Stimulated activated CD4-positive, alpha-beta T cell treated with anti-CD3 and anti-CD28 coated beads, Interleukin-15, amount 100 ng/mL, for 24 hours (primary cell): ENCODE measurements around the gene TLX2.

Experiments
- DNase-seq: peaks from one replicate; pipeline ENCODE4 v3.0.0-alpha.2; 2020

The TLX2 gene

DNA sequence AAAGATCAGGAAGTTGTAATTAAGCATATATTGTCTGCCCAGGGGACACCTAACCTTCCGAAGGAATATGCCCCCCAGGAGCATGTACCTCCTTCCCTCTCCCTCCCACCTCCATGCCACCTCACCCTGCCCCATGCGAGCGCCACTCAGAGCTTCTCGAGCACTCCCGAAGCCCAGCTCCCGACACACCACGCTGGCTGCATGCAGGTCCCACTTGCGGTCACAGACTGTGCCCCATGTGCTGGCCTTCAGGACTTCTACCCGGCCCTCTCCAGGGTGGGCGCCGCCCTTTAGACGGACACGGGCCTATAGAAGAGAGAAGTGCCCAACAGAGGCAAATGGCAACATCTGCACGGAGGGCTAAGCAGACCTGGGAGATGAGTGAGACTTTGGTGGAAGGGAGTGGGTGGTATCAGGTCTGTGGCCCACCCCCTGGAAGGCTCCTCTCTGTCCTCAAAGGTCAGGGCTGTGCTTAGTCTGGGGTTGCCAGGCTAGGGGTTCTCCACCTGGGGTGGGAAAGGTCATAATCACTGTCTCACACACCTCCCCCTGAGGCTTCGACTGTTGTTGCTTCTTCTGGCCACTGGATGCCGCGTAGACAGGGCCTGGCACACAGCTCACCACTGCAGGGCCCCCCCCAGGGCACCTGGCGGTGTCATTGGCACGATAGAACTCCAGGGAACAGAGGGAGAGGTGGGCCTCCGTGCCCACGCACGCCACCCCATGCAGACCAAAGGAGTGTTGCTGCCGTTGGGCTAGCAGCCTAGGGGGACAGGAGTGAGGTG is 22.1 kb downstream of the TLX2 start:
- DNase-seq, result no peak

GRCh38 chr2:74537140-74537539 is 22.9 kb downstream of the TLX2 start:
- DNase-seq, result no peak

- no peak for DNase-seq
Measured at GRCh38 chr2:74538881-74539339, 24.7 kb downstream of the TLX2 start.

- no peak for DNase-seq
Measured at GRCh38 chr2:74540291-74540690, 26.0 kb downstream of the TLX2 start.

DNA sequence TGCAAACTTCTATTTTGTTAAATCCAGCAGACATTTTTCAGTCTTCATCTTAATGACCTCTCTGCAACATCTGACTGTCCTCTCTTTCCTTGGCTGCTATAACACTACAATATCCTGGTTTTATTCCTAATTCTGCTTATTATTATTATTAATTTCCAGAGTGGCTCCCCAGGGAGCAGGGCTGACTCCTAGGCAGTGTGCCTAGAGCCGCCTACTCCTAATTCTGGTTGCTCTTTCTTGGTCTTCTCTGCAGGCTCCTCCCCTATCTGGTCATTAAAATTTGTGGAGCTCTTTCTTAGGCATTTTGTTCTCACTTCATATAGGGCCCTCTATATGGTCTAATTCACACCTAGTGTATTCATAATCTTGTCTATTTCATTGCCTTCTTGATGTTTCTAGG is 28.7 kb downstream of the TLX2 start:
- DNase-seq, result no peak

DNA sequence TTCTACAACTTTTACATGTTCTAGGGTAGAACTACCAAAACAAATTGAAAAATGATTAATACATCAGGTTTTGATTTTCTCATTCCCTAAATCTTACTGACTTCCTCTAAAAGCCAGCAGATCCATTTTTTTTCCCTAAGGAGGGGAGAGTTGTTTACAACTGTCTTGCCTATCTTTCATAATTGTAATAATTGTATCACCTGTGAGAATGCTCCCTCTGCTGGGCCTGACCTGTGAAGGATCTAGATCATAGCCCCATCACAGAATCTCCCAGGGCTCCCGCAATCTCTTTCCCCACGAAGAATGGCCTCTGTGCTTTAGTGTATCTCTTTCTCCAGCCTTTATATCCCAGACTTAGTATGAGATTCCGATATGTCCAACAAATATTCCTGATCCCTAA is 30.4 kb downstream of the TLX2 start:
- DNase-seq, result no peak

DNA sequence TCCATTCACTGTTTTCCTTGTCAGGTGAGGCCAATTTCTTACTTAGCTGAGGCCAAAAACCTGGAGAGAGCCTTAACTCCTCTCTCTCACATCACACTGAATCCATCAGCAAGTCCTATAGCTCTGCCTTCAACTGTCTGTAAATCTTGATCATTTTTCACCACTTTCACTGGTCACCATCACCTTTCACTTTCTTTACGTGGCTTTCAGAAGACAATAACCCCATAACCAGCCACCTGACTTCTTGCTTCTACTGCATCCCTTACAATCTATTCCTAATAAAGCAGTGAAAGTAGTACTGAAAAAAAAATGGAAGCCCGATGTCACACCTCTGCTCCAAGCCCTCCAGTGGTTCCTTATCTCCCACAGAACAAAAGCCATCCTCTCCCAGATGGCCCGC is 31.8 kb downstream of the TLX2 start:
- no peak for DNase-seq

GRCh38 chr2:74548285-74548899 is 34.1 kb downstream of the TLX2 start:
- no peak for DNase-seq

GRCh38 chr2:74548900-74549826 is 34.9 kb downstream of the TLX2 start:
- peak; percentile 62 for DNase-seq

DNA sequence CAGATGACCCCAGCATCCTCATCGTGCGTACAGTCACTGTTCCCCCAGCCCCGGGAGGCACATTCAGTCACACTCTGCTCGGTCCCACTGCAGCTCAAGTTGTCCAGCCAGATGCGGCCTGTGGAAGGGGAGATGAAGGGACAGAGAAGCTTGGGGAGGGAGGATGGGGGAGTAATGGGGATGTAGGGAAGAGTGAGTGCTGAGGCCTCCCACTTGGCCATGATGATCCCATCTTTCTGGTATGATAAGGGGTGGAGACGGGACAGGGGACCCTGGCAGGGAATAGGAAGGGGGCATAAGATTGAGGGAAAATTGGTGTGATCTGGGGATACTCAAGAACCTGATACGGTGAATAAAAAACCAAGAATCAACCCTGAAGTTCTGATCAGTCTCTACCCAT is 36.0 kb downstream of the TLX2 start:
- DNase-seq, result no peak

- no peak for DNase-seq
Measured at GRCh38 chr2:74551530-74551929, 37.3 kb downstream of the TLX2 start.

DNA sequence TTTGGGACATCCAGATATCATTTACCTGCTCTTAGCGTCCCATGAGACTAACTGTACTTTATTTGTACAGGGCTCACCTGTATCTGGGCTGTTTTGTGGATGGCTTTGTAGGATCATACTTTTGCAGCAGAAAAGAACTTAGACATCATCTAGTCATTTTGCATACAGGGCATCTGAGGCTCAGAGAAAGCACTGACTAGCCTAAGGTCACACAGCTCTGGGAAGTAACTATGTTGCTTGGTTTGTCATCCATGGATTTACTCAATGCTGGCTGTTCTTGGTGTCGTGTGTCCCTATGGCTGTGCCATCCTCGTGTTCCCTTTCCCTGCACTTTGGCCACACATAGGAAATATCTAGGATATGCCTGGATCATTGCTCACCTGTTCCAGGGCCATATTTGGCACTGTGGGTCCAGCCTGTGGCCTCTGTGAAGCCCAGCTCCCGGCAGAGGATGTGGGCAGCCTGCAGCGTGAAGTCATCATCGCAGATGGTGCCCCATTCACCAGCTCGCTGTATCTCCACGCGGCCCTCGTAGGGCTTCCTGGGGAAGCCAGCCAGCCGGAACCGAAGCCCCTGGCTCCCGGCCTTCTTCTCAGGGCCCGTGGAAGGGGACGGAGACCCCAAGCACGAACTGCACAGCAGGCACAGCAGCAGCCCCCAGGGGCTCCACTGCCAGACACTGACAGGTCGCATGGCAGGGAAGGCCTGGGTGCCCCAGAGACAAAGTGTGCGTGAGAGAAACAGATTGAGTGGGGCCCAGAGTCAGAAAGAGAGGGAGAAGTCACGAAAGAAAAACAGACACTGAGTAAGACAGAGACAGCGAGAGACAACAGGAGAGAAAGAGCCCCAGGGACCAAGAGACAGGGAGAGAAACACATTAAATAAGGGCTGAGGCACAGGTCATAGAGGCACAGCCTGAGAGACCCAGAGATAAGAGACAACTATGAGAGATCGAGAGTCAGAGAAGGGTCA is 38.0 kb downstream of the TLX2 start:
- DNase-seq, result no peak

DNA sequence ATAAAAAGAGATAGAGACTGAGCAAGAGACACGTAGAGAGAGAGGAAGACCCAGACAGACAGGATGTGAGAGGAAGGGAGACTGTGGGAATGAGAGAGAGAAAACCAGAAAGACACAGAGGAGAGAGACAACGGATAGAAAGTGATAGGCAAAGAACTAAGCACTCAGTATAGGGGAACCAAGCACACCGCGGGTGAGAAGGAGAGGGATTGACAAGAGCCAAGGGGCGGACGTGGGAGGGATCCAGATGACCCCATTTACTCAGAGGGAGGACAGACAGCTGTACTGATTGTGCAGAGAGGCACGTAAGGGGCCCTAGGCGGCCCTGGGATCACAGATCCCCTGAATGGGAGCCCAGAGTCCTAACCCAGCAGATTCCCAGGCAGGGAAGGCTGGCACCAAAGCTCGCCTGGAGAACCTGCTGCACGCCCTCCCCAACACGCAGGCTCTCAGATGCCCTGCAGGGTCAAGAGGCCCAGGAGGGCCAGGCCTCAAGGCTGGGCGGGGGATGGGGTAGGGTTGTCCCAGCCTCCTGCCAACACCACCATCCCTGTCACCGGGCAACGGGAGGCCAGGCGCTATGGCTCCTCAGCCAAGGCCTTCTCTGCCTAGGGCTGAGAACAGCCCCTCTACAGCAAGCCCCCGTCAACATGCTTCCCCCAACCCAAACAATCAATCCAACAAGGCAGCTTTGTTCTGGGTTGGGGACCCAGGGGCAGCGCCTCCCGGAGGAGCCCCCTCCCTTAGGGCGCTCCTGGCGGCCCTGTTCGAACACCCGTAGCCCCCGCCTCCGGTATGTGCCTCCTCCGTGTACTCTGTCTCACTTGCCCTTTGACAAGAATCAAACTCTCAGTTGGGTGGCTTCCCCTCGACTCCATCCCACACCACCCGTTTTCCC is 38.9 kb downstream of the TLX2 start:
- no peak for DNase-seq

DNA sequence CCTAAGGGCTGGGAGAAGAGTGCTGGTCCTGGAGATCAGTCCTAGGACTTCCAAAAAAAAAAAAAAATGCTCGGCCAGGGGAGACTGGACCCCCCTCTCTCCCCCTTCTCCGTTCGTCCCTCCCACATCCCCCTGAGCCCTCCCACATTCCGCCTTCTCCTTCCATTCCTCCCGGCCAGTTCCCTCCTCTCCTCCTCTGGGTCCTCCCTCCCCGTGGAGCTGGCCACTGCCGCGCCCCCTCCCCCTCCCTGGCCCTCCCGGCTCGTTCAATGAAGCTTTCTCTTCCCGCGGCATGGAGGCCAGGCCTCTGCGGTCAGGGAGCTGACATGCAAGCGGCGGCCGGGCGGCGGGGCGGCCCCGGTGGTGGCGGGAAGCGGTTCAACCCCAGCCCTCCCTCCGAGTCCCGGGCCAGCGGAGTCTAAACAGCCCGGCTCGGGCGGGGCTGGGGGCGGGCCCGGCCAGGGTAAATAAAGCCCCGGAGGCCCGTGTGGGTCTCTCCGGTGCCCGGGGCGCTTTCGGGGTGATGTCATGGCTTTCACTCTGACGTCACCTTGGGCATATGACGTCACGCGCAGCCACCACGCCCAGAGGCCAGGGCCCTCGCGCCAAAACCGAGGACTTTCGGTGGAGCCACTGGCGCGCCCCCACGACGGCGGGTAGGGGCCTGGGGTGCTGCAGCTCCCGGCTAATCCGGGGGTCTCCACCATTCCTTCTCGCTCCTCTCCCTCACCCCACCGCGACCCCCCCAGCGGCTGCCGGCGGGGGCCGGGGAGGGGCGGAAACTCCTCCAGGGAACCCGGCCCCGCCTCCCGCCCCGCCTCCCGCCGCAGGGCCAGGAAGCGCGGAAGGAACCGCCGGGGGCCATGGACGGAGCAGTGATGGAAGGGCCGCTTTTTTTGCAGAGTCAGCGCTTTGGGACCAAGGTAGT is 39.9 kb downstream of the TLX2 start, which contains the start of the genes DOK1 and LOXL3:
DOK1 (plus strand) TSS at position 829 of the 928 bp plus-strand sequence; CDS start at position 864, 35 bp downstream.
LOXL3 (minus strand) TSS at position 51 of the 928 bp plus-strand sequence. CDS start 1,308 bp downstream, outside the sequence.
- DNase-seq, result peak; percentile 92

GRCh38 chr2:74554820-74555531 is 40.7 kb downstream of the TLX2 start:
- peak; percentile 65 for DNase-seq

GRCh38 chr2:74555610-74556103 is 41.4 kb downstream of the TLX2 start:
- DNase-seq, result no peak

GRCh38 chr2:74556159-74556558 is 41.9 kb downstream of the TLX2 start:
- no peak for DNase-seq

- DNase-seq, result no peak
Measured at GRCh38 chr2:74556831-74557370, 42.7 kb downstream of the TLX2 start.
